IPS-11a (cell line): Measurements from ENCODE around the gene TRO.

Source experiments
- H3K4me3 ChIP-seq: one replicate; pipeline ENCODE4 v1.5.1; 2013; ENCODE audit warnings: low read depth, low read length, control low read depth

Gene TRO

DNA sequence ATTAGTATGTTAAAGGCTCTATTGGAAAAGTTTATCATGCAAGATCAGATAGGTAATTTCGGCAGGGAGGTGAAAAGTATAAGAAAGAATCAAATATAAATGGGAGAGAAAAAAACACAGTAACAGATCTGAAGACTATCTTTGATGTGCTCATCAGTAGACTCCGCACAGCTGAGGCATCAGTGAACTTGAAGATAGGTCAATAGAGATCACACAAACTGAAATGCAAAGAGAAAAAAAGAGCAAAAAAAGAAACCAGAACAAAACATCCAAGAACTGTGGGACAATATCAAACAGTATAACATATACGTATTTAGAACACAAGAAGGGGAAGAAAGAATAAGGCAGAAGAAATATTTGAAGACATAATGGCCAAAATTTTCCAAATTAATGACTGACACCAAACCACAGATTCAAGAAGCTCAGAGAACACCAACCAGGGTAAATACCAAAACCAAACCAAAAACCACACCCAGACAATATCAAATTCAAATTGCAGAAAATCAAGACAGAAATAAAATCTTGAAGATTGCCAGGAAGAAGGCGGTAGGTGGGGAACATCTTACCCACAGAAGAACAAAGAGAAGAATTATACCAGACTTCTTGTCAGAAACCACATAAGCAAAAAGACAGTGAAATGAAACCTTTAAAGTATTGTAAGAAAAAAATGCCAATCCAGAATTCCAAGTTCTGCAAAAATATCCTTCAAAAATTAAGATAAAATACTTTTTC, 44.3 kb downstream of the TRO start:
- no peak overlapping the region for H3K4me3 ChIP-seq

DNA sequence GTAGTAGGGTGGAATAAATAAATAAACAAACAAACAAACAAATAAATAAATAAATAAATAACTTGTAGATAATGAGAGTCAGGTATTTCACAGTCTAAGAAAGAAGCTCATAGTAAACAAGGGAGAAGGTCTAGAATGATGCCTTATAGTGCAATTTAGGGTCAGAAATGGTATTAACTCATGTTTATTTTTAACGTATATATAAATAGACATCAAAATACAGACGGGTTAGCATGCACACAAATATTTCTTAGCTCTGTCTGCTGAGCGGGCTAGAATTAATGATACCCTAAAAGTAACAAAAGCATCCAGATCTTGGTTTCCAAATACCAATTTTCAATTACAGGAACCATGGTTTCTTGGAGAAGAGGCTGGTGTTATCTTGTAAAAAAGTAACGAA, 56.8 kb downstream of the TRO start:
- H3K4me3 ChIP-seq = no peak overlapping the region

DNA sequence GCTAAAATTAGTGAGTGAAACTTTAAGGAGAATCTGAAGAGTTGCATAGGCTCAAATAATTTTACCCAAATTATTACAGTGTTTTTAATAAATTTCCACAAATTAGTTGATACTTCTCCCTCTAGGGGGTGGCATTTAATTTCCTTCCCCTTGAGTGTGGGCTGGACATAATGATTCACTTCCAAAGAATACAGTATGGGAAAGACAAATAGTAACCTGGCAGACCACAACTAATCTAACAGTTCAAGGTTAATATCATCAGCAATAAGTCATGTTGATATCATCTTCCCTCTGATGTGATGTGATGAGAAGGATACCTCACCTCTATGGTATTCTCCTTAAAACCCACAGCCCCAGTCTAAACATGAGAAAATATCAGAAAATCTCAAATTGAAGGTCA, 57.8 kb downstream of the TRO start:
- no peak overlapping the region for H3K4me3 ChIP-seq

DNA sequence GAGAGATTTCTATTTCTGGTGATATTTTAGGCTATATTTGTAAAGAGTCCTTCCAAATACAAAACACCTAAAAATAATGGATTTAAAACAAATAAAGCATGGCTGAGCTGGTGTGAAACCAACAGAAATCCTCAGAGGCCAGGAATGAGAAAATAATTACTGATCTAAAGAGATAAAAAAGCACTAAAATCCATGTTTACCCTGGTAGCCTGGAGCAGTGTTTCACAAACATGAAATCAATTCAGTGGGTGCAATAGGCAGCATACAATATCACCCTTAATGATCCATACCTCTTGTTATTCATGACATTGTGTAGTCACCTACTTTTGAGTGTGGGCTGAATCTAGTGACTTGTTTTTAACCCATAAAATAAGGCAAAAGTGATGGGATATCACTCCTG, 58.8 kb downstream of the TRO start:
- no peak overlapping the region for H3K4me3 ChIP-seq

DNA sequence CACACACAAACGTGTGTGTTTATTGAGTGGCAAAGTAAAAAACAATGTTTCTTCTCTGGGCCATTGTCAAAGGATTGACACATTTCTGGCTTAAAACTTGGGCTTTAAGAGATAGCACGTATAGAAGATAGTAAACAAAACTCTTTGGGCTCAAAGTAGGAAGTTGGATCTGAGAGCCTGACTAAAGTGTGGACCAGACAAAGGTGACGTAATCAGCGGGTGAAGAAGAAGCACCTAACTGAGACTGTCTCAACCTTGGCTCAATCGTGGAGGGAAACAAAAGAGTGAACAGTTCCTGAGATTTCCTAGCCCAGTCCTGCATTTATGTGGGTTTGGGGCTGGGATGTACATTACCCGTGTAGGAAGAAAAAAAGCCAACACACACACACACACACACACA, 59.7 kb downstream of the TRO start:
- H3K4me3 ChIP-seq = no peak overlapping the region
